Osteoblast (primary cell): ENCODE results near the gene KCNQ1. TPM values are rescaled to one million over a fixed set of nuclear protein-coding genes. Genes with fewer than 3 reads are reported as not detected.
A peak's percentile ranks its signal among the peaks of the same experiment; 100 is the strongest.

ENCODE experiments used
- DNase-seq: peaks from one replicate; pipeline ENCODE4 v3.0.0; 2011; ENCODE audit warnings: low spot score, mixed read lengths; ENCODE audit not compliant: insufficient read length; ENCODE audit errors: missing footprints
- H2AFZ ChIP-seq: 2 replicates; pipeline ENCODE4 v1.6.0; 2011; ENCODE audit warnings: mild to moderate bottlenecking, low read length
- H3K27ac ChIP-seq: 2 replicates; pipeline ENCODE4 v1.5.1; 2011; ENCODE audit warnings: mild to moderate bottlenecking, low read depth, low read length, moderate library complexity
- H3K27me3 ChIP-seq: 2 replicates; pipeline ENCODE4 v1.6.0; 2012; ENCODE audit warnings: mild to moderate bottlenecking, control low read depth, inconsistent platforms, low read length, moderate library complexity; ENCODE audit not compliant: insufficient read depth
- H3K36me3 ChIP-seq: 2 replicates; pipeline ENCODE4 v1.5.1; 2011; ENCODE audit warnings: mild to moderate bottlenecking, low read length, control low read depth, moderate library complexity; ENCODE audit not compliant: insufficient read depth
- H3K4me1 ChIP-seq: 2 replicates; pipeline ENCODE4 v1.5.1; 2011; ENCODE audit warnings: mild to moderate bottlenecking, low read length, control low read depth, moderate library complexity; ENCODE audit not compliant: insufficient read depth
- H3K4me2 ChIP-seq: 2 replicates; pipeline ENCODE4 v1.6.0; 2011; ENCODE audit warnings: mild to moderate bottlenecking, low read length; ENCODE audit not compliant: insufficient read depth
- H3K4me3 ChIP-seq: fragments of 200-600 bp; sonication (generic); 3 replicates; pipeline ENCODE4 v1.5.1; 2012; ENCODE audit warnings: mild to moderate bottlenecking, low read length, inconsistent platforms; ENCODE audit not compliant: insufficient read depth
- H3K79me2 ChIP-seq: 2 replicates; pipeline ENCODE4 v1.6.0; 2012; ENCODE audit warnings: mild to moderate bottlenecking, low read length, control low read depth, inconsistent platforms; ENCODE audit not compliant: insufficient read depth
- H3K9me3 ChIP-seq: 2 replicates; pipeline ENCODE4 v1.5.1; 2011; ENCODE audit warnings: low read depth, low read length, control low read depth
- H4K20me1 ChIP-seq: 2 replicates; pipeline ENCODE4 v1.6.0; 2012; ENCODE audit warnings: mild to moderate bottlenecking, low read length, control low read depth; ENCODE audit not compliant: insufficient read depth
- CTCF ChIP-seq: IDR thresholded peaks from 2 replicates; pipeline ENCODE4 v1.5.1; 2011; ENCODE audit warnings: mild to moderate bottlenecking, low read depth, low read length, moderate library complexity; ENCODE audit errors: extremely low read depth
- total RNA-seq: library from RNA; depleted of rRNA; stranded (reverse); fragments of >200 nt; gene quantifications from 2 replicates; pipeline ENCODE4 v1.2.3, GENCODE V29; 2012

KCNQ1 gene
- total RNA-seq, 1 donor = not detected

DNA sequence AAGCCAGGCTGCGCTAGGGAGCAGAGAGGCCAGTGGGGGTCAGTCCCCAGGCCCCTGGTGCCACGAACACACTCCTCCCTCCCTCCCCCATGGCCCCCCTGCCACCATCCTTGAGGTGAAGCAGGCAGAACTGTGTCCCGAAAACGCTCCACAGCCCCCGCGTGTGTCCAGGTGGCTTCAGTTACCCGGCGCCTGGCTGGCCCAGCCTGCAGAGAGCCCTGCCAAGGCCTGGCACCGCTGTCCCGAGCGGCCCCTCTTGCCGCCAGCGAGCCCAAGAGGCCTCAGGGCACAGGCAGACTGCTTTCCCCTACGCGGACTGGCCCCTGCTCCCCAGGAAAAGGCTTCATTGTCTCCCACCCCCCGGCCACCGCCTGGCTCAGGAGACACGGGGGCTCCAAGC is 413.1 kb downstream of the KCNQ1 start:
- Histone ChIP-seq H3K4me3 (no peak overlapping the region), H4K20me1 (no peaks in the 10 kb centered on the region), H3K27ac (no peak overlapping the region), H3K27me3 (peaks cover 10% of the 10 kb centered on the region), H3K4me2 (no peak overlapping the region), H2AFZ (no peak overlapping the region), H3K79me2 (no peaks in the 10 kb centered on the region), H3K4me1 (no peaks in the 10 kb centered on the region), H3K9me3 (no peaks in the 10 kb centered on the region), H3K36me3 (no peaks in the 10 kb centered on the region)
- TF ChIP-seq CTCF = no peak
- no peak for DNase-seq

GRCh38 chr11:2858995-2859698 is 414.3 kb downstream of the KCNQ1 start:
- no peaks in the 10 kb centered on the region for H3K9me3 ChIP-seq
- TF ChIP-seq CTCF = no peak
- no peaks in the 10 kb centered on the region for H3K4me1 ChIP-seq
- no peaks in the 10 kb centered on the region for H3K36me3 ChIP-seq
- no peaks in the 10 kb centered on the region for H3K79me2 ChIP-seq
- peaks cover 10% of the 10 kb centered on the region for H3K27me3 ChIP-seq
- no peak overlapping the region for H3K27ac ChIP-seq
- no peak for DNase-seq
- no peak overlapping the region for H3K4me2 ChIP-seq
- no peaks in the 10 kb centered on the region for H4K20me1 ChIP-seq
- no peak overlapping the region for H3K4me3 ChIP-seq
- H2AFZ ChIP-seq = no peak overlapping the region

DNA sequence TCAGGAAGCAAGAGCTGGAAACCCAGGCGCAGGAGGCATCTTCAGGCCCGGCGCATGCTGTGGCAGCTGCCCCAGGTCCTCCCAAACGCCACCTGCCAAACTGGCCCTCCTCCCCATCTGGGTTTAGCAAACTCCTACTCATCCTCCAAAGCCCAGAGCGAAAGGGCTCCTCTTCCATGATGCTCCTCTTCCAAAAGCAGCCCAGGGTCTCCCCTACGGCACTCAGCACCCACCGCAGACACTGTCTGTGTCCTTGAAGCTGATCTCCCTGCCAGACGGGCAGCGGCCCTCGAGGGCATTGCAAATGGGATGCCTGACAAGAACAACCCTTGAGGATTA is 414.9 kb downstream of the KCNQ1 start:
- Histone ChIP-seq H3K79me2 (no peaks in the 10 kb centered on the region), H3K27ac (no peak overlapping the region), H3K9me3 (no peaks in the 10 kb centered on the region), H3K27me3 (peaks cover 13% of the 10 kb centered on the region), H3K4me3 (no peak overlapping the region), H3K4me2 (no peak overlapping the region), H3K36me3 (no peaks in the 10 kb centered on the region), H2AFZ (no peak overlapping the region), H4K20me1 (no peaks in the 10 kb centered on the region), H3K4me1 (no peaks in the 10 kb centered on the region)
- no peak for TF ChIP-seq CTCF
- no peak for DNase-seq

DNA sequence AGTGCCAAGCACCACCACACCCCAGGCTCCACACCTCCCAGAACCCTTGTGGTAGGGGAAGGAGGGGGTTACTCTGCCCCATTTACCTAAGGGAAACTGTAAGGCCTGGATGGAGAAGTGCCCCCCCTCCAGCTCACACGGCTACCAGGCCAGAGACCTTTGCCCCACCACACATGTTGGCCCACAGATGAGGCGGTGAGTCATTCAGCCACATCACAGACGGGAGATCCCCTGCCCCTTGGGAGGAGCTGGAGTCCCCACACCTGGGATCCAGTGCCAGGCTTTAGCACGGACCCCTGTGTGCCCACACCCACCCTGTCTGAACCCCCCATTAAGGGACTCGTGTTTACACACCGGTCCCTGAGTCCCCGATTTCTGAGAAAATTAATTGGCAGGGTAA is 415.8 kb downstream of the KCNQ1 start:
- no peaks in the 10 kb centered on the region for H4K20me1 ChIP-seq
- peaks cover 18% of the 10 kb centered on the region for H3K27me3 ChIP-seq
- H2AFZ ChIP-seq = no peak overlapping the region
- no peaks in the 10 kb centered on the region for H3K4me1 ChIP-seq
- DNase-seq = peak; percentile 94
- H3K9me3 ChIP-seq = no peaks in the 10 kb centered on the region
- H3K4me2 ChIP-seq = no peak overlapping the region
- no peak overlapping the region for H3K27ac ChIP-seq
- no peak for TF ChIP-seq CTCF
- H3K36me3 ChIP-seq = no peaks in the 10 kb centered on the region
- no peak overlapping the region for H3K4me3 ChIP-seq
- no peaks in the 10 kb centered on the region for H3K79me2 ChIP-seq
